ENCODE measurements around the gene PRPF6. TPM values are rescaled to one million over a fixed set of nuclear protein-coding genes. Genes with fewer than 3 reads are reported as not detected.

Gene PRPF6
- polyA plus RNA-seq, 1 donor from 2014 or later = 91.9 TPM

DNA sequence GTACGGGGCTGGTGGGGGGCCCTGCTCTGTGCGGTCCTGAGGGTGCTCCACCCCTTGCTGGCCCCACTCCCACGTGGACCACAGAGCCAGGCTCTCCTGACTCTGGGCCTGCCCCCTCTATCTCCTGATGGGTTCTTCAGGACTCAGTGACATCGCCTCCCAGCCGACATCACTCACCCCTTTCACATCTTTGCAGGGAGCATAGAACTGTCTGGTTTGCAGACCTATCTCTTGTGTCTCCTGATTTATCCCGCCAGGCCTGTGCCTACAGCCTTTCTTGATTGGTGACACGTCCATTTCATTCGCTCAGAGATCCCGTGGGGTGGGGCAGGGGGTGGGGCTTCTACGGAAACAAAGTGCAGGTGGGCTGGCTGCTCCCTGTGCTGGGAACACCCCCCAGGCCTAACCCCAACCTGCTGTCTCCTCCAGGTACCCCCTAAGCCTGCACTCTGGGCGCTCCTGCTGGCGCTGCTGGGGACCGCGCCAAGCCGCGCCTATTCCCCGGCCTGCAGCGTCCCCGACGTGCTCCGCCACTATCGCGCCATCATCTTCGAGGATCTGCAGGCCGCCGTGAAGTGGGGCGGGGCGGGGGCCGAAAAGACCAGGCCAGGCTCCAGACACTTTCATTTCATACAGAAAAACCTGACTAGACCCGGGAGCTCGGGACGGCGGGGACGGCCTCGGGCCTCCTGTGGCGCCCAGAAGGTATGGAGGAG, 56.7 kb downstream of the PRPF6 start:
- peaks cover 58% of the 10 kb centered on the region for H3K27me3 ChIP-seq (ENCODE audit: insufficient read depth, low read depth, low read length)
- no peak overlapping the region for H3K4me2 ChIP-seq (ENCODE audit: low read length)

DNA sequence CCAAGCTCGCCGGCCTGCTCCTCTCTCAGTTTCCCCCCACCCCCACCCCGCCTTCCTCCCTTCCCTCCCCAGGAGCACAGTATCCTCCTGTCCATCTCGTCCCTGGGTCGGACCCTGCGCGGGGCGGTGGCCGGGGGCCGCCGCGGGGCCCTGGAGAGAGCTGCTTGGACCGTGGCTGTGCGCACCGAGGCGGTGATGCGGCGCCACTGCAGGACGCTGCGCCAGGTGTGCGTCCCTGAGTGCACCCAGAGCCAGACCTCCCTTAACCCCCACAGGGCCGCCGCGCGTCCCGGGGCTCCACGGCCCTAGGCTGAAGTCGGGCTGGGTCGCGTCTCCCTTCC, 57.3 kb downstream of the PRPF6 start:
- no peak overlapping the region for H3K9ac ChIP-seq (ENCODE audit: low read length)
- no peak overlapping the region for H3K4me2 ChIP-seq (ENCODE audit: low read length)
- no peaks in the 10 kb centered on the region for H3K36me3 ChIP-seq (ENCODE audit: insufficient read depth, low read length)
- no peak for TF ChIP-seq TAF1 (IDR thresholded peaks at IDR 0.05; ENCODE audit: low read depth)
- peak; percentile 73 for TF ChIP-seq EZH2 (IDR thresholded peaks at IDR 0.05; ENCODE audit: borderline replicate concordance, insufficient read depth, low read length, poor library complexity, severe bottlenecking)
- H4K20me1 ChIP-seq (ENCODE audit: insufficient read depth) = no peaks in the 10 kb centered on the region
- H3K27me3 ChIP-seq (ENCODE audit: insufficient read depth, low read depth, low read length) = peaks cover 61% of the 10 kb centered on the region
- peak overlapping the region; percentile 67 for H3K4me3 ChIP-seq (ENCODE audit: low read length)
- no peaks in the 10 kb centered on the region for H3F3A ChIP-seq (ENCODE audit: insufficient read depth, low read length, poor library complexity, severe bottlenecking)
- no peaks in the 10 kb centered on the region for H3K9me3 ChIP-seq (ENCODE audit: low read length)
- no peaks in the 10 kb centered on the region for H3K79me2 ChIP-seq (replicated peaks; ENCODE audit: insufficient read depth, low read length)
- no peak overlapping the region for H3K27ac ChIP-seq (ENCODE audit: low read length)
- H3K9me2 ChIP-seq (ENCODE audit: insufficient read depth, low read length) = no peaks in the 10 kb centered on the region
- no peak overlapping the region for H2AFZ ChIP-seq (ENCODE audit: low read depth, low read length)

More for the DNA sequence above, 56.7 kb downstream of the PRPF6 start:
- no peaks in the 10 kb centered on the region for H3F3A ChIP-seq (ENCODE audit: insufficient read depth, low read length, poor library complexity, severe bottlenecking)
- no peaks in the 10 kb centered on the region for H3K36me3 ChIP-seq (ENCODE audit: insufficient read depth, low read length)
- no peaks in the 10 kb centered on the region for H3K9me2 ChIP-seq (ENCODE audit: insufficient read depth, low read length)
- H3K9ac ChIP-seq (ENCODE audit: low read length) = no peak overlapping the region
- no peak overlapping the region for H3K27ac ChIP-seq (ENCODE audit: low read length)
- H4K20me1 ChIP-seq (ENCODE audit: insufficient read depth) = no peaks in the 10 kb centered on the region
- no peaks in the 10 kb centered on the region for H3K79me2 ChIP-seq (replicated peaks; ENCODE audit: insufficient read depth, low read length)
- H3K9me3 ChIP-seq (ENCODE audit: low read length) = no peaks in the 10 kb centered on the region
- TF ChIP-seq EZH2 (IDR thresholded peaks at IDR 0.05; ENCODE audit: borderline replicate concordance, insufficient read depth, low read length, poor library complexity, severe bottlenecking) (no peak), TAF1 (IDR thresholded peaks at IDR 0.05; ENCODE audit: low read depth) (no peak), RAD21 (conservative IDR thresholded peaks at IDR 0.05) (no peak), EP300 (conservative IDR thresholded peaks at IDR 0.05; ENCODE audit: poor library complexity, severe bottlenecking) (no peak), POLR2AphosphoS5 (IDR thresholded peaks at IDR 0.05) (no peak), MXI1 (conservative IDR thresholded peaks at IDR 0.05; ENCODE audit: poor library complexity, severe bottlenecking) (no peak), SMC3 (conservative IDR thresholded peaks at IDR 0.05; ENCODE audit: poor library complexity) (no peak)
- TF ChIP-seq, protein P1, sequence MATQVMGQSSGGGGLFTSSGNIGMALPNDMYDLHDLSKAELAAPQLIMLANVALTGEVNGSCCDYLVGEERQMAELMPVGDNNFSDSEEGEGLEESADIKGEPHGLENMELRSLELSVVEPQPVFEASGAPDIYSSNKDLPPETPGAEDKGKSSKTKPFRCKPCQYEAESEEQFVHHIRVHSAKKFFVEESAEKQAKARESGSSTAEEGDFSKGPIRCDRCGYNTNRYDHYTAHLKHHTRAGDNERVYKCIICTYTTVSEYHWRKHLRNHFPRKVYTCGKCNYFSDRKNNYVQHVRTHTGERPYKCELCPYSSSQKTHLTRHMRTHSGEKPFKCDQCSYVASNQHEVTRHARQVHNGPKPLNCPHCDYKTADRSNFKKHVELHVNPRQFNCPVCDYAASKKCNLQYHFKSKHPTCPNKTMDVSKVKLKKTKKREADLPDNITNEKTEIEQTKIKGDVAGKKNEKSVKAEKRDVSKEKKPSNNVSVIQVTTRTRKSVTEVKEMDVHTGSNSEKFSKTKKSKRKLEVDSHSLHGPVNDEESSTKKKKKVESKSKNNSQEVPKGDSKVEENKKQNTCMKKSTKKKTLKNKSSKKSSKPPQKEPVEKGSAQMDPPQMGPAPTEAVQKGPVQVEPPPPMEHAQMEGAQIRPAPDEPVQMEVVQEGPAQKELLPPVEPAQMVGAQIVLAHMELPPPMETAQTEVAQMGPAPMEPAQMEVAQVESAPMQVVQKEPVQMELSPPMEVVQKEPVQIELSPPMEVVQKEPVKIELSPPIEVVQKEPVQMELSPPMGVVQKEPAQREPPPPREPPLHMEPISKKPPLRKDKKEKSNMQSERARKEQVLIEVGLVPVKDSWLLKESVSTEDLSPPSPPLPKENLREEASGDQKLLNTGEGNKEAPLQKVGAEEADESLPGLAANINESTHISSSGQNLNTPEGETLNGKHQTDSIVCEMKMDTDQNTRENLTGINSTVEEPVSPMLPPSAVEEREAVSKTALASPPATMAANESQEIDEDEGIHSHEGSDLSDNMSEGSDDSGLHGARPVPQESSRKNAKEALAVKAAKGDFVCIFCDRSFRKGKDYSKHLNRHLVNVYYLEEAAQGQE (IDR thresholded peaks at IDR 0.05; ENCODE audit: borderline replicate concordance) = no peak
- TF ChIP-seq, protein P2, sequence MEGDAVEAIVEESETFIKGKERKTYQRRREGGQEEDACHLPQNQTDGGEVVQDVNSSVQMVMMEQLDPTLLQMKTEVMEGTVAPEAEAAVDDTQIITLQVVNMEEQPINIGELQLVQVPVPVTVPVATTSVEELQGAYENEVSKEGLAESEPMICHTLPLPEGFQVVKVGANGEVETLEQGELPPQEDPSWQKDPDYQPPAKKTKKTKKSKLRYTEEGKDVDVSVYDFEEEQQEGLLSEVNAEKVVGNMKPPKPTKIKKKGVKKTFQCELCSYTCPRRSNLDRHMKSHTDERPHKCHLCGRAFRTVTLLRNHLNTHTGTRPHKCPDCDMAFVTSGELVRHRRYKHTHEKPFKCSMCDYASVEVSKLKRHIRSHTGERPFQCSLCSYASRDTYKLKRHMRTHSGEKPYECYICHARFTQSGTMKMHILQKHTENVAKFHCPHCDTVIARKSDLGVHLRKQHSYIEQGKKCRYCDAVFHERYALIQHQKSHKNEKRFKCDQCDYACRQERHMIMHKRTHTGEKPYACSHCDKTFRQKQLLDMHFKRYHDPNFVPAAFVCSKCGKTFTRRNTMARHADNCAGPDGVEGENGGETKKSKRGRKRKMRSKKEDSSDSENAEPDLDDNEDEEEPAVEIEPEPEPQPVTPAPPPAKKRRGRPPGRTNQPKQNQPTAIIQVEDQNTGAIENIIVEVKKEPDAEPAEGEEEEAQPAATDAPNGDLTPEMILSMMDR (IDR thresholded peaks at IDR 0.05; ENCODE audit: poor library complexity, severe bottlenecking) = no peak
- H3K4me3 ChIP-seq (ENCODE audit: low read length) = peak overlapping the region; percentile 67
- H2AFZ ChIP-seq (ENCODE audit: low read depth, low read length) = no peak overlapping the region
